NB4 (cell line): ENCODE data around the gene BDKRB2.

Experiments
- DNase-seq: peaks from one replicate; pipeline ENCODE4 v3.0.0; 2010; ENCODE audit warnings: low read depth
- H3K4me3 ChIP-seq: one replicate; pipeline ENCODE4 v1.5.1; 2011; ENCODE audit warnings: mild to moderate bottlenecking, low read depth, low read length, moderate library complexity
- CTCF ChIP-seq: IDR thresholded peaks from one replicate; pipeline ENCODE4 v1.5.1; 2012; ENCODE audit warnings: low read depth, low read length
- MYC ChIP-seq: IDR thresholded peaks from 2 replicates; pipeline ENCODE4 v1.6.1; 2011; ENCODE audit warnings: low read depth, low read length
- POLR2A ChIP-seq: IDR thresholded peaks from 2 replicates; pipeline ENCODE4 v1.6.1; 2011; ENCODE audit warnings: mild to moderate bottlenecking; ENCODE audit not compliant: insufficient read length; ENCODE audit errors: extremely low read depth
- TF ChIP-seq, protein P1 (sequence below): IDR thresholded peaks from 2 replicates; pipeline ENCODE4 v1.6.1; 2011; ENCODE audit warnings: low read depth, low read length

The BDKRB2 gene

GRCh38 chr14:96176275-96176674, 28.4 kb upstream of the BDKRB2 start:
- DNase-seq: no peak
- no peak overlapping the region for H3K4me3 ChIP-seq
- TF ChIP-seq, protein P1, sequence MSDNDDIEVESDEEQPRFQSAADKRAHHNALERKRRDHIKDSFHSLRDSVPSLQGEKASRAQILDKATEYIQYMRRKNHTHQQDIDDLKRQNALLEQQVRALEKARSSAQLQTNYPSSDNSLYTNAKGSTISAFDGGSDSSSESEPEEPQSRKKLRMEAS: no peak
- TF ChIP-seq POLR2A: no peak
- no peak for TF ChIP-seq MYC
- no peak for TF ChIP-seq CTCF

DNA sequence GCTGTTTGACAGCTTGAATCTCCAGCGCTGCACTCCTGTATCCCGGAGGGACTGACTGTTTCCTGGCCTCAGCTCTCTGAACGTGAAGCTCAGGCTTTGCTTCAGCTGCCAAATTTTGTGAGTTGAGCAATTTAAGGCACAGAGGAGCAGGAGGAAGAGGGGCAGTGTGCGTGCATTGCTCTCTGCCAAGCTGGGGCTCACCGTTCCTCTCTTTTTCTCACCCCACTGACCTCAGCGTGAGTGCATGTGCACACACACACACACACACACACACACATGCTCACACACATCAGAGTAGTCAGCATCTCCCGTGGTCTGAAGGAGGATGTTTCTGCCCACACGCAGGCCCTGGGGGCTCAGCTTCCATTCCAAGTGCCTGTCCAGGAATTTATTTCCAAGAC, 27.8 kb upstream of the BDKRB2 start:
- H3K4me3 ChIP-seq: no peak overlapping the region
- DNase-seq: no peak
- TF ChIP-seq CTCF (no peak), POLR2A (no peak), MYC (no peak)
- TF ChIP-seq, protein P1: no peak

DNA sequence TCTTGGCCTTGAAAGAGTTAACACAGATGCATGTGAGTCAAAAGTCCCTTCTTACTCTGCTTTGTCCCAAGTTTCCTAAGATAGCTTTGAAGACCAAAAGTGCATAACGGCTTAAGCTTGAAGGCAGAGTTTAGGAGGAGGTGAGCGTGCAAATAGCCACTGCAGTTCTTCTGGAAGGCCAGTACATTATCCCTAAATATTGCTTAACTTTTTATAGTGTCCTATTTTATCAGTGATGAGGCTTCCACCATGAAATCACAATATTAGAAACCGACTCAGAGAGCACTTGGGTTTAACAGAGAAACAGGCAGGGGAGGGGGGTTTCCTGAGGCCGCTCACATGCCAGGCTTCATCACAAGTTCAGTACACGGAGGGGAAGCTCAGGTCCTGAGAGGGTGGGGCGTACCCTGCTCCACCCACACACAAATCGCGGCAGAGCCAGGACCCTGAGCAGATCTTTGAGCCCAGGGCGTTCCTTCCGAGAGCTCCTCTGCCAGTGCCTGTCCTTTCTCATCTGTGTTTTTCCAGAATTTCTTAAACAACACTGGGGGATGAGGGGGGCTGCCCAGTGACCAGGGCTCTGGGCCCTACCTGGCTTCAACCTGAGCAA, 26.8 kb upstream of the BDKRB2 start:
- no peak overlapping the region for H3K4me3 ChIP-seq
- no peak for TF ChIP-seq POLR2A
- TF ChIP-seq, protein P1: no peak
- no peak for TF ChIP-seq CTCF
- TF ChIP-seq MYC: no peak
- no peak for DNase-seq

- no peak for DNase-seq
- H3K4me3 ChIP-seq: no peak overlapping the region
- TF ChIP-seq CTCF: no peak
- no peak for TF ChIP-seq MYC
- TF ChIP-seq, protein P1: no peak
- no peak for TF ChIP-seq POLR2A
These were observed 25.9 kb upstream of the BDKRB2 start for GRCh38 chr14:96178461-96179321.

DNA sequence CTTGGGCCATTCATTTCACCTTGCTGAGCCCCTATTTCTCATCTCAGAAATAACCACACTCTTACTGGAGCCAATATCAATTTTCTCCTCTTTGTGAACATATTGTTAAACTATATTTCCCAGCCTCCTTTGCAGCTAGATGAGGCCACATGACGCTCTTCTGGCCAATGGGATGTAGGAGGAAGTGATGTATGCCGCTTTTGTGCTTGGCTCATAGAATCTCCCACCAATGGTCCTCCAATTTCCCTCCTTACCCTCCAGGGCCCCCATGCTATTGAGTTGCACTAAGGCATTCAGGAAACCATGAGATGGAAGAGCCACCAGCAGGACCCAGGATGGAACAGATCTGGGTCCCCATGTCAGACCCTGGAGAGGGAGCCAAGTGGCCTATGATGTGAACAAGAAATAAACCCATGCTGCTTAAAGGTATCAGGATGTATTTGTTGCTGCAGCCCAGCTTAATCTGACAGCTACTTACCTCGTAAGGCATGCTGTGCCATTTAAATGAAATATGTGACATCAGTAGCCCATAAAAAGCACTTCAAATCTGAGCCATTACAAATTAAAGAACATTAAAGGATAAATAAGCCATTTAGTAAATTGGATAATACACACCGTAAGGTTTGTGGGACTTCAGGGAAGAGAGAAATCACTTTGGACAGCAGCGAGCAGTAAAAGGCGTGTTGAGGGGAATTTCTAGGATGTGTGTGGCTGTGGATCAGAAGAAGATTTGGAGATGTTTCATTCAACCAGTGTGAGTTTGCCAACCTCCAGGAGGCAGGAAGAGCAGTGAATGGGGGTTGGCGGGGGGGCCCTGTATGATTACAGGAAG, 24.4 kb upstream of the BDKRB2 start:
- DNase-seq: no peak
- H3K4me3 ChIP-seq: no peak overlapping the region
- TF ChIP-seq MYC (no peak), CTCF (no peak), POLR2A (no peak)
- TF ChIP-seq, protein P1: no peak
